K562 (cell line): ENCODE data around the gene MARCHF3. TPM values are rescaled to one million over a fixed set of nuclear protein-coding genes. Genes with fewer than 3 reads are reported as not detected.

ENCODE experiments used
- CHD2 ChIP-seq: IDR thresholded peaks from 2 replicates; pipeline ENCODE4 v1.6.1; 2011; ENCODE audit warnings: low read depth, low read length
- DDX20 ChIP-seq: fragments of 450-650 bp; IDR thresholded peaks from 2 replicates; pipeline ENCODE4 v1.6.1; 2016; ENCODE audit warnings: missing genetic modification characterization, low read depth, mild to moderate bottlenecking, missing compliant biosample characterization, moderate library complexity
- MEF2D ChIP-seq: conservative IDR thresholded peaks from 2 replicates; pipeline ENCODE4 v1.6.1; 2016; ENCODE audit warnings: low read depth, missing genetic modification characterization, missing compliant biosample characterization
- RBBP5 ChIP-seq: fragments of 200-600 bp; sonication (generic); IDR thresholded peaks from 2 replicates; pipeline ENCODE4 v1.6.1; 2012; ENCODE audit warnings: borderline replicate concordance, mild to moderate bottlenecking, low read length, control low read depth, inconsistent platforms; ENCODE audit not compliant: insufficient read depth, poor library complexity, severe bottlenecking
- RBM14 ChIP-seq: fragments of 200-400 bp; formaldehyde crosslinking; IDR thresholded peaks from 2 replicates; pipeline ENCODE4 v1.6.1; 2018; ENCODE audit warnings: low read depth, mild to moderate bottlenecking, low read length, moderate library complexity, borderline replicate concordance; ENCODE audit not compliant: insufficient read depth
- SMARCA5 ChIP-seq: fragments of 450-650 bp; IDR thresholded peaks from 2 replicates; pipeline ENCODE4 v1.6.1; 2016
- ZBTB8A ChIP-seq: fragments of 450-650 bp; IDR thresholded peaks from 2 replicates; pipeline ENCODE4 v1.6.1; 2018; ENCODE audit warnings: mild to moderate bottlenecking, moderate library complexity; ENCODE audit not compliant: partially characterized antibody
- ZC3H11A ChIP-seq: IDR thresholded peaks from 2 replicates; pipeline ENCODE4 v1.6.1; 2012; ENCODE audit warnings: low read depth, low read length, improper control_type of control experiment
- ZFP36 ChIP-seq: fragments of 150-350 bp; IDR thresholded peaks from 2 replicates; pipeline ENCODE4 v1.6.1; 2018; ENCODE audit warnings: low read length, low read depth; ENCODE audit not compliant: partially characterized antibody
- ZNF143 ChIP-seq: sonication (generic); formaldehyde crosslinking; IDR thresholded peaks from 2 replicates; pipeline ENCODE4 v1.9.0; 2022; ENCODE audit warnings: mild to moderate bottlenecking, missing genetic modification reagents
- ZNF384 ChIP-seq: IDR thresholded peaks from 2 replicates; pipeline ENCODE4 v1.6.1; 2012; ENCODE audit warnings: low read depth, low read length, improper control_type of control experiment
- polyA plus RNA-seq, 8 experiments: library from polyadenylated mRNA; depleted of rRNA in 4 of 8; stranded (reverse) in 5 of 8; unstranded in 3 of 8; fragments of >200 nt; fragmentation: Nextera tagmentation in 2 of 8; fragmentation: Illumina TruSeq in 1 of 8; extraction: Ambion mirVana in 2 of 8; extraction: Trizol in 1 of 8; gene quantifications; 2 replicates each; pipeline versions ENCODE4 v1.2.1 to v1.2.3, GENCODE V29; 2011 to 2014; ENCODE audit warnings: inconsistent platforms in 1 of 8, missing spikeins in 1 of 8
- total RNA-seq, 7 experiments: library from RNA; depleted of rRNA in 6 of 7; stranded (reverse); fragments of >200 nt in 6 of 7; fragmentation: Illumina TruSeq in 2 of 7; extraction: Trizol in 2 of 7; gene quantifications; 2 replicates each; pipeline versions ENCODE4 v1.2.1 to v1.2.3, GENCODE V29; 2011 to 2021; ENCODE audit warnings: low replicate concordance in 1 of 7
- TF ChIP-seq, protein P1 (sequence below): fragments of 250-450 bp; sonication (Bioruptor Pico); IDR thresholded peaks from 2 replicates; pipeline ENCODE4 v1.9.0; 2021; ENCODE audit warnings: mild to moderate bottlenecking
- TF ChIP-seq, protein P2 (sequence below): fragments of 450-650 bp; formaldehyde crosslinking; conservative IDR thresholded peaks from 2 replicates; pipeline ENCODE4 v1.4.0; 2022; ENCODE audit warnings: mild to moderate bottlenecking, missing genetic modification characterization
- TF ChIP-seq, protein P3 (sequence below), 2 experiments: fragments of 150-350 bp in 1 of 2; IDR thresholded peaks; 2 replicates each; pipeline ENCODE4 v1.6.1; 2012 to 2016; ENCODE audit warnings: low read depth in 2 of 2, low read length in 2 of 2, mild to moderate bottlenecking in 1 of 2, moderate library complexity in 1 of 2
- TF ChIP-seq, protein P4 (sequence below): sonication (generic); formaldehyde crosslinking; IDR thresholded peaks from 2 replicates; pipeline ENCODE4 v1.5.0; 2020; ENCODE audit warnings: missing genetic modification reagents

MARCHF3 gene
- total and polyA plus RNA-seq, 9 of the 15 experiments (the other 6 are each of a cell fraction or from before 2014, with no cell fraction given): 5.6 to 37.4 (median 16.5) TPM

DNA sequence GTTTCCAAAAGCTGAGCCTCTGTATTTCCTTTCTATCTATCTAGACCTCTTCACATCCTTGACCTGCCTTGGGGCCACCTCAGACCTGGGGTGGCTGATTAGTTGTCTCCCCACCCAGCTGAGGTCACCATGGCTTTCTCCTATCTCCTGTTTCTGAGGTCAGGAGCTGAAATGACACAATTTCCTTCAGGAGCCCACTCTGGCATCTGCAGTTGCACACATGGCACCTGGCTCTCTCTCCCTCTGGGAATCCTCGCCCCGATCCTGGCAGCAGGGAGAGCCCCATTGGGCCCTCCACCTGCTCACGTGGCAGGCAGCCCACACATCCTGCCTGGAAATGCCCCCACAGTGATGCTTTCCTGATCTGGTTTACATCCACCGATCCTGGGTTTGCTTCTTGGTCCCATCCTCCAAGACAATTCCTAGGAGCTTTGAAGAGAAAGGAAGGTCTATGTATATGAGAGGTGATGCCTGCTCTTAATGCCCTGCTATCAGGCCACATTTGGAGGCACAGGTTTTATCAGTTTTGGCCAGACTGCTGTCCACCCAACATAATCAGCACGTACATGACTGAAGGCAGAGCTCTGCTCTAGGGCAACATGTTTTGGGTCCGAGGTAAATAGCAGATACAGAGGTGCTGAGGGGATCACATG is 53.7 kb downstream of the MARCHF3 start (continued):
- no peak for TF ChIP-seq ZC3H11A
- TF ChIP-seq, protein P1, sequence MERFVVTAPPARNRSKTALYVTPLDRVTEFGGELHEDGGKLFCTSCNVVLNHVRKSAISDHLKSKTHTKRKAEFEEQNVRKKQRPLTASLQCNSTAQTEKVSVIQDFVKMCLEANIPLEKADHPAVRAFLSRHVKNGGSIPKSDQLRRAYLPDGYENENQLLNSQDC (CRISPR knock-in tag): 0 out of 2 replicates have a peak, but pooled peaks have one; percentile 18
- TF ChIP-seq, protein P2, sequence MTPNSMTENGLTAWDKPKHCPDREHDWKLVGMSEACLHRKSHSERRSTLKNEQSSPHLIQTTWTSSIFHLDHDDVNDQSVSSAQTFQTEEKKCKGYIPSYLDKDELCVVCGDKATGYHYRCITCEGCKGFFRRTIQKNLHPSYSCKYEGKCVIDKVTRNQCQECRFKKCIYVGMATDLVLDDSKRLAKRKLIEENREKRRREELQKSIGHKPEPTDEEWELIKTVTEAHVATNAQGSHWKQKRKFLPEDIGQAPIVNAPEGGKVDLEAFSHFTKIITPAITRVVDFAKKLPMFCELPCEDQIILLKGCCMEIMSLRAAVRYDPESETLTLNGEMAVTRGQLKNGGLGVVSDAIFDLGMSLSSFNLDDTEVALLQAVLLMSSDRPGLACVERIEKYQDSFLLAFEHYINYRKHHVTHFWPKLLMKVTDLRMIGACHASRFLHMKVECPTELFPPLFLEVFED (CRISPR knock-in tag): no peak
- no peak for TF ChIP-seq ZNF143 (CRISPR knock-in tag)
- TF ChIP-seq ZBTB8A: no peak
- no peak for TF ChIP-seq DDX20 (tag)
- TF ChIP-seq, protein P3, sequence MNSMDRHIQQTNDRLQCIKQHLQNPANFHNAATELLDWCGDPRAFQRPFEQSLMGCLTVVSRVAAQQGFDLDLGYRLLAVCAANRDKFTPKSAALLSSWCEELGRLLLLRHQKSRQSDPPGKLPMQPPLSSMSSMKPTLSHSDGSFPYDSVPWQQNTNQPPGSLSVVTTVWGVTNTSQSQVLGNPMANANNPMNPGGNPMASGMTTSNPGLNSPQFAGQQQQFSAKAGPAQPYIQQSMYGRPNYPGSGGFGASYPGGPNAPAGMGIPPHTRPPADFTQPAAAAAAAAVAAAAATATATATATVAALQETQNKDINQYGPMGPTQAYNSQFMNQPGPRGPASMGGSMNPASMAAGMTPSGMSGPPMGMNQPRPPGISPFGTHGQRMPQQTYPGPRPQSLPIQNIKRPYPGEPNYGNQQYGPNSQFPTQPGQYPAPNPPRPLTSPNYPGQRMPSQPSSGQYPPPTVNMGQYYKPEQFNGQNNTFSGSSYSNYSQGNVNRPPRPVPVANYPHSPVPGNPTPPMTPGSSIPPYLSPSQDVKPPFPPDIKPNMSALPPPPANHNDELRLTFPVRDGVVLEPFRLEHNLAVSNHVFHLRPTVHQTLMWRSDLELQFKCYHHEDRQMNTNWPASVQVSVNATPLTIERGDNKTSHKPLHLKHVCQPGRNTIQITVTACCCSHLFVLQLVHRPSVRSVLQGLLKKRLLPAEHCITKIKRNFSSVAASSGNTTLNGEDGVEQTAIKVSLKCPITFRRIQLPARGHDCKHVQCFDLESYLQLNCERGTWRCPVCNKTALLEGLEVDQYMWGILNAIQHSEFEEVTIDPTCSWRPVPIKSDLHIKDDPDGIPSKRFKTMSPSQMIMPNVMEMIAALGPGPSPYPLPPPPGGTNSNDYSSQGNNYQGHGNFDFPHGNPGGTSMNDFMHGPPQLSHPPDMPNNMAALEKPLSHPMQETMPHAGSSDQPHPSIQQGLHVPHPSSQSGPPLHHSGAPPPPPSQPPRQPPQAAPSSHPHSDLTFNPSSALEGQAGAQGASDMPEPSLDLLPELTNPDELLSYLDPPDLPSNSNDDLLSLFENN (IDR thresholded peaks at IDR 0.05; ENCODE audit: low read depth in 2 of 2, low read length in 2 of 2): peak in 1 of 2 experiments; percentile 92; a peak in 2 of 4 replicates
- TF ChIP-seq ZNF384: no peak
- no peak for TF ChIP-seq CHD2
- TF ChIP-seq MEF2D (tag): 0 out of 2 replicates have a peak, but pooled peaks have one; percentile 16
- no peak for TF ChIP-seq RBM14
- peak; percentile 61 for TF ChIP-seq RBBP5
- TF ChIP-seq, protein P4, sequence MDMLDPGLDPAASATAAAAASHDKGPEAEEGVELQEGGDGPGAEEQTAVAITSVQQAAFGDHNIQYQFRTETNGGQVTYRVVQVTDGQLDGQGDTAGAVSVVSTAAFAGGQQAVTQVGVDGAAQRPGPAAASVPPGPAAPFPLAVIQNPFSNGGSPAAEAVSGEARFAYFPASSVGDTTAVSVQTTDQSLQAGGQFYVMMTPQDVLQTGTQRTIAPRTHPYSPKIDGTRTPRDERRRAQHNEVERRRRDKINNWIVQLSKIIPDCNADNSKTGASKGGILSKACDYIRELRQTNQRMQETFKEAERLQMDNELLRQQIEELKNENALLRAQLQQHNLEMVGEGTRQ (CRISPR knock-in tag): 0 out of 2 replicates have a peak, but pooled peaks have one; percentile 9
- TF ChIP-seq SMARCA5: peak; percentile 52; the same call in 1 of the 2 replicates
- TF ChIP-seq ZFP36: no peak
